Mesothelial cell of epicardium (in vitro differentiated cells): ENCODE measurements around the gene TLR8. TPM values are rescaled to one million over a fixed set of nuclear protein-coding genes. Genes with fewer than 3 reads are reported as not detected.
"Not testable (repeated sequence)": the region's sequence is repeated elsewhere in the genome, so short reads cannot be mapped to it uniquely, and the experiment has no call there.

Experiments used
- DNase-seq, 2 experiments: peaks; one replicate each; pipeline ENCODE4 v3.0.0; 2021; ENCODE audit warnings: low spot score in 2 of 2; ENCODE audit not compliant: unreplicated experiment in 2 of 2
- H3K27ac Mint-ChIP-seq: 2 replicates; pipeline ENCODE4 v1.8.0; 2021; ENCODE audit warnings: mixed read lengths
- H3K27me3 Mint-ChIP-seq: 2 replicates; pipeline ENCODE4 v1.8.0; 2021; ENCODE audit warnings: low read depth, mixed read lengths
- H3K36me3 Mint-ChIP-seq: 2 replicates; pipeline ENCODE4 v1.8.0; 2021; ENCODE audit warnings: mixed read lengths
- H3K4me1 Mint-ChIP-seq: 2 replicates; pipeline ENCODE4 v1.8.0; 2021; ENCODE audit warnings: mixed read lengths
- H3K4me3 Mint-ChIP-seq: 2 replicates; pipeline ENCODE4 v1.8.0; 2021; ENCODE audit warnings: mild to moderate bottlenecking, moderate library complexity, mixed read lengths
- H3K9me3 Mint-ChIP-seq: 2 replicates; pipeline ENCODE4 v1.8.0; 2021; ENCODE audit warnings: mixed read lengths
- total RNA-seq: library from RNA; stranded (reverse); gene quantifications from 3 replicates; pipeline ENCODE4 v1.2.1, GENCODE V29; 2021
- TF ChIP-seq, protein P1 (sequence below): fragments of 200-600 bp; sonication (generic); IDR thresholded peaks from one replicate; pipeline ENCODE4 v1.5.0; 2021; ENCODE audit warnings: antibody characterized with exemption; ENCODE audit not compliant: unreplicated experiment

Gene TLR8
- total RNA-seq, 1 donor from 2014 or later, result not detected

- Mint-ChIP-seq H3K27me3 (no peaks in the 10 kb centered on the region), H3K27ac (no peak overlapping the region), H3K36me3 (peaks cover 7% of the 10 kb centered on the region), H3K4me1 (no peaks in the 10 kb centered on the region), H3K4me3 (no peak overlapping the region), H3K9me3 (peaks cover 59% of the 10 kb centered on the region)
- no peak for DNase-seq
- TF ChIP-seq, protein P1, sequence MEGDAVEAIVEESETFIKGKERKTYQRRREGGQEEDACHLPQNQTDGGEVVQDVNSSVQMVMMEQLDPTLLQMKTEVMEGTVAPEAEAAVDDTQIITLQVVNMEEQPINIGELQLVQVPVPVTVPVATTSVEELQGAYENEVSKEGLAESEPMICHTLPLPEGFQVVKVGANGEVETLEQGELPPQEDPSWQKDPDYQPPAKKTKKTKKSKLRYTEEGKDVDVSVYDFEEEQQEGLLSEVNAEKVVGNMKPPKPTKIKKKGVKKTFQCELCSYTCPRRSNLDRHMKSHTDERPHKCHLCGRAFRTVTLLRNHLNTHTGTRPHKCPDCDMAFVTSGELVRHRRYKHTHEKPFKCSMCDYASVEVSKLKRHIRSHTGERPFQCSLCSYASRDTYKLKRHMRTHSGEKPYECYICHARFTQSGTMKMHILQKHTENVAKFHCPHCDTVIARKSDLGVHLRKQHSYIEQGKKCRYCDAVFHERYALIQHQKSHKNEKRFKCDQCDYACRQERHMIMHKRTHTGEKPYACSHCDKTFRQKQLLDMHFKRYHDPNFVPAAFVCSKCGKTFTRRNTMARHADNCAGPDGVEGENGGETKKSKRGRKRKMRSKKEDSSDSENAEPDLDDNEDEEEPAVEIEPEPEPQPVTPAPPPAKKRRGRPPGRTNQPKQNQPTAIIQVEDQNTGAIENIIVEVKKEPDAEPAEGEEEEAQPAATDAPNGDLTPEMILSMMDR, result no peak
Observed at GRCh38 chrX:12936947-12937346, 30.5 kb downstream of the TLR8 start.

GRCh38 chrX:12940471-12940870 lies 34.1 kb downstream of the TLR8 start:
- H3K4me1 Mint-ChIP-seq, result peaks cover 10% of the 10 kb centered on the region
- not testable (repeated sequence) for H3K36me3 Mint-ChIP-seq, H3K27ac Mint-ChIP-seq, DNase-seq, H3K27me3 Mint-ChIP-seq, H3K4me3 Mint-ChIP-seq
- H3K9me3 Mint-ChIP-seq, result peaks cover 49% of the 10 kb centered on the region

DNA sequence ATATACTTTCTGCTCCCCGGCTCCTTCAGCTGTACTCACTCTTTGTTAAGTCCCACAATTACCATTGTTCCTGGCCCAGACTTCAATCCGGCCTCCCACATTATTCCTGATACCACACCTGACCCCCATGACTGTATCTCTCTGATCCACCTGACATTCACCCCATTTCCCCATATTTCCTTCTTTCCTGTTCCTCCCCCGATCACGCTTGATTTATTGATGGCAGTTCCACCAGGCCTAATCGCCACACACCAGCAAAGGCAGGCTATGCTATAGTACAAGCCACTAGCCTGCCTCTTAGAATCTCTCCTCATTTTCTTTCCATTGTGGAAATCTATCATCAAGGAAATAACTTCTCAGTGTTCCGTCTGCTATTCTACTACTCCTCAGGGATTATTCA lies 37.2 kb downstream of the TLR8 start:
- not testable (repeated sequence) for H3K36me3 Mint-ChIP-seq, H3K27ac Mint-ChIP-seq, H3K4me3 Mint-ChIP-seq, DNase-seq, H3K27me3 Mint-ChIP-seq
- H3K4me1 Mint-ChIP-seq, result peaks cover 26% of the 10 kb centered on the region
- peaks cover 39% of the 10 kb centered on the region for H3K9me3 Mint-ChIP-seq

- not testable (repeated sequence) for H3K36me3 Mint-ChIP-seq, DNase-seq, H3K27ac Mint-ChIP-seq, H3K27me3 Mint-ChIP-seq, H3K4me3 Mint-ChIP-seq
- H3K4me1 Mint-ChIP-seq, result peaks cover 31% of the 10 kb centered on the region
- peaks cover 33% of the 10 kb centered on the region for H3K9me3 Mint-ChIP-seq
Observed at GRCh38 chrX:12944452-12944851, 38.0 kb downstream of the TLR8 start.

- Mint-ChIP-seq H3K4me3 (no peak overlapping the region), H3K4me1 (peaks cover 41% of the 10 kb centered on the region), H3K36me3 (peaks cover 5% of the 10 kb centered on the region), H3K9me3 (peaks cover 23% of the 10 kb centered on the region), H3K27ac (no peak overlapping the region), H3K27me3 (no peaks in the 10 kb centered on the region)
- TF ChIP-seq, protein P1, result no peak
- no peak for DNase-seq
Observed at GRCh38 chrX:12945494-12945893, 39.1 kb downstream of the TLR8 start.

DNA sequence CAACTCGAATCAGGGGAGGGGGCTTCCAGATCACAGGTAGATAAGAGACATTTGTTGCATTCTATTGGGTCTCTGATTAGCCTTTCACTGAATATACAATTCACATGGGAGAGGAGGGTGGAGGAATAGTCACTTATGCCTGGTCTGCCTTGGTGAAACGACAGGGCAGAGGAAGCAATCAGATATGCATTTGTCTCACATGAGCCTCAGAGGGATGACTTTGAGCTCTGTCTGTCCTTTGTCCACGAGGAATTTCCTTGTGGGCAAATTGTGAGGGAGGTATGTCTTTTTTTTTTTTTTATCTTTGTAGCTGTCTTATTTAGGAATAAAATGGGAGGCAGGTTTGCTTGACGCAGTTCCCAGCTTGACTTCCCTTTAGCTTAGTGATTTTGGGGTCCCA lies 40.0 kb downstream of the TLR8 start:
- H3K27ac Mint-ChIP-seq, result peak overlapping the region; percentile 92
- TF ChIP-seq, protein P1, result no peak
- H3K4me1 Mint-ChIP-seq, result peaks cover 48% of the 10 kb centered on the region
- H3K27me3 Mint-ChIP-seq, result no peaks in the 10 kb centered on the region
- peaks cover 14% of the 10 kb centered on the region for H3K9me3 Mint-ChIP-seq
- H3K36me3 Mint-ChIP-seq, result no peaks in the 10 kb centered on the region
- H3K4me3 Mint-ChIP-seq, result no peak overlapping the region
- no peak for DNase-seq

GRCh38 chrX:12946838-12947544 lies 40.6 kb downstream of the TLR8 start:
- H3K36me3 Mint-ChIP-seq, result no peaks in the 10 kb centered on the region
- H3K27ac Mint-ChIP-seq, result peak overlapping the region; percentile 92
- H3K4me3 Mint-ChIP-seq, result no peak overlapping the region
- DNase-seq, result peak in 1 of 2 experiments; percentile 72
- peaks cover 48% of the 10 kb centered on the region for H3K4me1 Mint-ChIP-seq
- TF ChIP-seq, protein P1, result peak; percentile 86
- no peaks in the 10 kb centered on the region for H3K27me3 Mint-ChIP-seq
- peaks cover 8% of the 10 kb centered on the region for H3K9me3 Mint-ChIP-seq
